ENCODE results near the gene BPI. TPM values are rescaled to one million over a fixed set of nuclear protein-coding genes. Genes with fewer than 3 reads are reported as not detected.

The BPI gene
- total RNA-seq, 2 experiments from 2014 or later: 0.14 TPM; not detected in 1

DNA sequence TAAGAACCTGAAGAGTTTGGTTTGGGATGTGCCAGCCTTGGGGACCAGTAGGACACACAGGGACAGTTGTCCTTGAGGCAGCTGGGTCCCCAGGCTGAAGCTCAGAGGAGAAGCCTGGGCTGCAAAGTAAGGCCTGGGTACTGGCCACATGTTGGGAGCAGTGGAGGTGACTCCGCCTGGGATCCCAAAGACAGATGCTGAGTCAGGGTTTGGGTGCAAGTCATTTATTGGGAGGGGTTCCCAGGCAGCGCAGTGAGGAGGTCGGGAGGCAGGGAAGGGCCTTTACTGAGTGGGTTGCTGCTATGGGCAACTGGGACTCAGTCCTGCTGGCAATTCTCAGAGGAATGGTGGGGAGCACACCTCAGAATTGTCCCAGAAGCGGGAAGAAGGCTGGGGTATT lies 12.4 kb downstream of the BPI start:
- TF ChIP-seq, protein P1, sequence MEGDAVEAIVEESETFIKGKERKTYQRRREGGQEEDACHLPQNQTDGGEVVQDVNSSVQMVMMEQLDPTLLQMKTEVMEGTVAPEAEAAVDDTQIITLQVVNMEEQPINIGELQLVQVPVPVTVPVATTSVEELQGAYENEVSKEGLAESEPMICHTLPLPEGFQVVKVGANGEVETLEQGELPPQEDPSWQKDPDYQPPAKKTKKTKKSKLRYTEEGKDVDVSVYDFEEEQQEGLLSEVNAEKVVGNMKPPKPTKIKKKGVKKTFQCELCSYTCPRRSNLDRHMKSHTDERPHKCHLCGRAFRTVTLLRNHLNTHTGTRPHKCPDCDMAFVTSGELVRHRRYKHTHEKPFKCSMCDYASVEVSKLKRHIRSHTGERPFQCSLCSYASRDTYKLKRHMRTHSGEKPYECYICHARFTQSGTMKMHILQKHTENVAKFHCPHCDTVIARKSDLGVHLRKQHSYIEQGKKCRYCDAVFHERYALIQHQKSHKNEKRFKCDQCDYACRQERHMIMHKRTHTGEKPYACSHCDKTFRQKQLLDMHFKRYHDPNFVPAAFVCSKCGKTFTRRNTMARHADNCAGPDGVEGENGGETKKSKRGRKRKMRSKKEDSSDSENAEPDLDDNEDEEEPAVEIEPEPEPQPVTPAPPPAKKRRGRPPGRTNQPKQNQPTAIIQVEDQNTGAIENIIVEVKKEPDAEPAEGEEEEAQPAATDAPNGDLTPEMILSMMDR (IDR thresholded peaks at IDR 0.05): no peak
- H3K27me3 ChIP-seq (ENCODE audit: control insufficient read depth in 1 of 2, insufficient read depth in 2 of 2, low read length in 2 of 2): peaks cover 0 to 9% of the 10 kb centered on the region in 2 experiments
- H3K4me3 Mint-ChIP-seq: no peak overlapping the region
- H3K36me3 ChIP-seq (ENCODE audit: insufficient read depth, low read length): no peaks in the 10 kb centered on the region
- H3K4me1 Mint-ChIP-seq (ENCODE audit: low read depth): no peaks in the 10 kb centered on the region
- intact Hi-C loops (cut with DNase I, micrococcal nuclease): no loop called here
- no peaks in the 10 kb centered on the region for H3K4me1 ChIP-seq (ENCODE audit: insufficient read depth, low read length)
- H3K4me3 ChIP-seq (ENCODE audit: low read length): no peak overlapping the region
- no peaks in the 10 kb centered on the region for H3K36me3 Mint-ChIP-seq (ENCODE audit: low read depth)
- ChIA-PET CTCF (no interaction called here), POLR2A (no interaction called here)
- H3K27me3 Mint-ChIP-seq: peaks cover 34% of the 10 kb centered on the region
- H3K27ac Mint-ChIP-seq: no peak overlapping the region
- no peak for DNase-seq
- no peak for ATAC-seq (ENCODE audit: poor library complexity)
- no peak overlapping the region for H3K27ac ChIP-seq (ENCODE audit: low read depth in 1 of 2, low read length in 2 of 2)
- H3K9me3 ChIP-seq (ENCODE audit: control insufficient read depth in 1 of 2, insufficient read depth in 1 of 2, low read length in 2 of 2): peaks cover 0 to 8% of the 10 kb centered on the region in 2 experiments
- peaks cover 2% of the 10 kb centered on the region for H3K9me3 Mint-ChIP-seq

DNA sequence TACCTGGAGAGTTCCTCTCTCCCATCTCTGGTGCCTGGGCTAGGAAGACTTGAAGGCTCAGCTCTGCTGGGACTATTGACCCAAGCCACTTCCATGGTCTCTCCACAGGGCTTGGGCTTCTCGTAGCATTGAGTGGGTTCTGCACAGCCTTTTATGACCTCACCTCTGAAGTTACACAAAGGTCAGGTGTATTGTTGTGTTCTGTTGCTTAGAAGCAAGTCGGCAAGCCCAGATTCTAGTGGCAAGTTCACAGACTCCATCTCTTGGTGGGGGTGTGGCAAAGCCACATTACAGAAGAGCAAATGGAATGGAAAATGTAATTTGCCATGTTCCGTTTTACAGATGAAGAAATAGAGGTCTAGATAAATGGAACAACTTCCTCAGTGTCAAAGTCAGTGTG lies 13.5 kb downstream of the BPI start:
- no peak overlapping the region for H3K27ac Mint-ChIP-seq

DNA sequence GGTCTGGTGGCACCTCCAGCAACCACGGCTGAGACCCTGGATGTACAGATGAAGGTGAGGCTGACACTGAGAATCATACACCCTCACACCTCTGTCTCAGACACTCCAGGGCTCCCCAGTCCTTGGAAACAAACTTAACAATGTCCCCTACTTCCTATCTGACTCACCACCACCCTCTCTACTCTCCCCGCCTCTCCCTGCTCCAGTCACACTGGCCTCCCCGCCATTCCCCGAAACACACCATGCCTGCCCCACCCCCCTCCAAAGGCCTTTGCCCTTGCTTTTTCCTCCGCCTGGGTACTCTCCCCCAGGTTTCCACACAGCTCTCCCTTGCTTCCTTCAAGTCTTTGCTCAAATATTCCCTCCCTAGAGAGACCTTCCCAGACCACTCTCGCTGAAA lies 16.3 kb downstream of the BPI start:
- DNase-seq (no peak), ATAC-seq (ENCODE audit: poor library complexity) (no peak)
- no peaks in the 10 kb centered on the region for H3K36me3 Mint-ChIP-seq (ENCODE audit: low read depth)
- ChIA-PET POLR2A (no interaction called here), CTCF (no interaction called here)
- peaks cover 0 to 8% of the 10 kb centered on the region in 2 experiments for H3K9me3 ChIP-seq (ENCODE audit: control insufficient read depth in 1 of 2, insufficient read depth in 1 of 2, low read length in 2 of 2)
- H3K27ac Mint-ChIP-seq: no peak overlapping the region
- no peaks in the 10 kb centered on the region for H3K9me3 Mint-ChIP-seq
- intact Hi-C loops (cut with DNase I, micrococcal nuclease): no loop called here
- H3K36me3 ChIP-seq (ENCODE audit: insufficient read depth, low read length): no peaks in the 10 kb centered on the region
- H3K27me3 Mint-ChIP-seq: peaks cover 45% of the 10 kb centered on the region
- no peak overlapping the region for H3K4me3 Mint-ChIP-seq
- H3K4me3 ChIP-seq (ENCODE audit: low read length): no peak overlapping the region
- peaks cover 0 to 9% of the 10 kb centered on the region in 2 experiments for H3K27me3 ChIP-seq (ENCODE audit: control insufficient read depth in 1 of 2, insufficient read depth in 2 of 2, low read length in 2 of 2)
- H3K4me1 ChIP-seq (ENCODE audit: insufficient read depth, low read length): no peaks in the 10 kb centered on the region
- H3K27ac ChIP-seq (ENCODE audit: low read depth in 1 of 2, low read length in 2 of 2): no peak overlapping the region
- TF ChIP-seq, protein P1 (IDR thresholded peaks at IDR 0.05): no peak
- no peaks in the 10 kb centered on the region for H3K4me1 Mint-ChIP-seq (ENCODE audit: low read depth)

More for the DNA sequence above, 13.5 kb downstream of the BPI start:
- peaks cover 44% of the 10 kb centered on the region for H3K27me3 Mint-ChIP-seq
- H3K9me3 Mint-ChIP-seq: peaks cover 2% of the 10 kb centered on the region
- Histone ChIP-seq H3K4me1 (ENCODE audit: insufficient read depth, low read length) (no peaks in the 10 kb centered on the region), H3K4me3 (ENCODE audit: low read length) (no peak overlapping the region), H3K27ac (ENCODE audit: low read depth in 1 of 2, low read length in 2 of 2) (no peak overlapping the region), H3K36me3 (ENCODE audit: insufficient read depth, low read length) (no peaks in the 10 kb centered on the region), H3K27me3 (ENCODE audit: control insufficient read depth in 1 of 2, insufficient read depth in 2 of 2, low read length in 2 of 2) (peaks cover 0 to 9% of the 10 kb centered on the region in 2 experiments), H3K9me3 (ENCODE audit: control insufficient read depth in 1 of 2, insufficient read depth in 1 of 2, low read length in 2 of 2) (peaks cover 0 to 8% of the 10 kb centered on the region in 2 experiments)
- no peak overlapping the region for H3K4me3 Mint-ChIP-seq
- ChIA-PET POLR2A (no interaction called here), CTCF (no interaction called here)
- DNase-seq (no peak), ATAC-seq (ENCODE audit: poor library complexity) (no peak)
- intact Hi-C loops (cut with DNase I, micrococcal nuclease): no loop called here
- no peaks in the 10 kb centered on the region for H3K36me3 Mint-ChIP-seq (ENCODE audit: low read depth)
- TF ChIP-seq, protein P1 (IDR thresholded peaks at IDR 0.05): no peak
- no peaks in the 10 kb centered on the region for H3K4me1 Mint-ChIP-seq (ENCODE audit: low read depth)
